GM18867 (cell line): Measurements from ENCODE around the gene MTHFD2.
"Not testable (repeated sequence)": the region's sequence is repeated elsewhere in the genome, so short reads cannot be mapped to it uniquely, and the experiment has no call there.

Source experiments
- ATAC-seq: cut with Tn5 transposase; IDR thresholded peaks from one replicate; pipeline ENCODE4 v1.9.1; 2021; ENCODE audit warnings: mild to moderate bottlenecking, moderate library complexity; ENCODE audit not compliant: unreplicated experiment

The MTHFD2 gene

GRCh38 chr2:74194799-74195198 lies 3.6 kb upstream of the MTHFD2 start:
- ATAC-seq = no peak

- ATAC-seq = no peak
These were observed 1.4 kb upstream of the MTHFD2 start for GRCh38 chr2:74197049-74197448.

GRCh38 chr2:74198023-74198460 lies 373 bp upstream of the MTHFD2 start:
- ATAC-seq = no peak

GRCh38 chr2:74199275-74199701 lies 873 bp downstream of the MTHFD2 start:
- ATAC-seq = no peak

- no peak for ATAC-seq
These were observed 1.5 kb downstream of the MTHFD2 start for GRCh38 chr2:74199871-74200305.

- ATAC-seq = no peak
These were observed 2.8 kb downstream of the MTHFD2 start for GRCh38 chr2:74201196-74201595.

- no peak for ATAC-seq
These were observed 3.2 kb downstream of the MTHFD2 start for GRCh38 chr2:74201596-74201995.

GRCh38 chr2:74204436-74204835 lies 6.0 kb downstream of the MTHFD2 start:
- ATAC-seq = no peak

- no peak for ATAC-seq
These were observed 6.7 kb downstream of the MTHFD2 start for GRCh38 chr2:74205113-74205512.

- no peak for ATAC-seq
These were observed 7.2 kb downstream of the MTHFD2 start for GRCh38 chr2:74205596-74205995.

- peak; percentile 79 for ATAC-seq
These were observed 7.8 kb downstream of the MTHFD2 start for GRCh38 chr2:74206180-74206688.

GRCh38 chr2:74212702-74213410 lies 14.4 kb downstream of the MTHFD2 start:
- ATAC-seq = no peak

GRCh38 chr2:74215771-74216170 lies 17.4 kb downstream of the MTHFD2 start:
- ATAC-seq = not testable (repeated sequence)

GRCh38 chr2:74216642-74217041 lies 18.2 kb downstream of the MTHFD2 start:
- ATAC-seq = no peak

- ATAC-seq = no peak
These were observed 21.6 kb downstream of the MTHFD2 start for GRCh38 chr2:74219846-74220486.

- no peak for ATAC-seq
These were observed 22.7 kb downstream of the MTHFD2 start for GRCh38 chr2:74221091-74221490.

- ATAC-seq = no peak
These were observed 23.3 kb downstream of the MTHFD2 start for GRCh38 chr2:74221604-74222299.

- no peak for ATAC-seq
These were observed 23.9 kb downstream of the MTHFD2 start for GRCh38 chr2:74222300-74222650.

GRCh38 chr2:74223941-74224770 lies 25.7 kb downstream of the MTHFD2 start:
- ATAC-seq = no peak

- no peak for ATAC-seq
These were observed 27.5 kb downstream of the MTHFD2 start for GRCh38 chr2:74225698-74226459.
